K562 (cell line): Measurements from ENCODE around the gene PCBP4. TPM values are rescaled to one million over a fixed set of nuclear protein-coding genes. Genes with fewer than 3 reads are reported as not detected.
A peak's percentile ranks its signal among the peaks of the same experiment; 100 is the strongest.

Experiments used
- CXXC5 ChIP-seq: fragments of 250-450 bp; sonication (Bioruptor Pico); IDR thresholded peaks from 2 replicates; pipeline ENCODE4 v1.8.0; 2022; ENCODE audit warnings: inconsistent platforms, mild to moderate bottlenecking, moderate library complexity
- DDX20 ChIP-seq: fragments of 450-650 bp; IDR thresholded peaks from 2 replicates; pipeline ENCODE4 v1.6.1; 2016; ENCODE audit warnings: missing genetic modification characterization, low read depth, mild to moderate bottlenecking, missing compliant biosample characterization, moderate library complexity
- ETS1 ChIP-seq: conservative IDR thresholded peaks from 2 replicates; pipeline ENCODE4 v1.6.1; 2011; ENCODE audit warnings: low read depth, mild to moderate bottlenecking, low read length; ENCODE audit not compliant: control insufficient read depth
- EZH2 ChIP-seq: IDR thresholded peaks from 2 replicates; pipeline ENCODE4 v1.6.1; 2012; ENCODE audit warnings: low read depth, mild to moderate bottlenecking, inconsistent platforms, low read length, borderline replicate concordance
- FOS ChIP-seq: IDR thresholded peaks from 3 replicates; pipeline ENCODE4 v1.6.1; 2011; ENCODE audit not compliant: insufficient read length; ENCODE audit errors: extremely low read depth
- FOXA1 ChIP-seq: fragments of 450-650 bp; IDR thresholded peaks from 2 replicates; pipeline ENCODE4 v1.6.1; 2016; ENCODE audit warnings: mild to moderate bottlenecking, borderline replicate concordance
- FOXK2 ChIP-seq, 2 experiments: fragments of 450-650 bp; IDR thresholded peaks in 1 of 2; conservative IDR thresholded peaks in 1 of 2; 2 replicates each; pipeline ENCODE4 v1.6.1; 2016; ENCODE audit warnings: low read depth in 2 of 2, mild to moderate bottlenecking in 1 of 2
- HDAC6 ChIP-seq: IDR thresholded peaks from 2 replicates; pipeline ENCODE4 v1.6.1; 2012; ENCODE audit warnings: low read depth, mild to moderate bottlenecking, control low read depth, inconsistent platforms, low read length, moderate library complexity
- NFIC ChIP-seq: fragments of 450-650 bp; IDR thresholded peaks from 2 replicates; pipeline ENCODE4 v1.6.1; 2017; ENCODE audit warnings: mild to moderate bottlenecking, inconsistent platforms
- POLR2A ChIP-seq: fragments of 450-650 bp; conservative IDR thresholded peaks from 2 replicates; pipeline ENCODE4 v1.6.1; 2016
- RBM17 ChIP-seq: fragments of 200-400 bp; formaldehyde crosslinking; IDR thresholded peaks from 2 replicates; pipeline ENCODE4 v1.6.1; 2017; ENCODE audit warnings: low read depth, mild to moderate bottlenecking, low read length, borderline replicate concordance
- SMARCC2 ChIP-seq: fragments of 450-650 bp; IDR thresholded peaks from 2 replicates; pipeline ENCODE4 v1.6.1; 2017; ENCODE audit warnings: antibody characterized with exemption, moderate library complexity, mild to moderate bottlenecking, low read depth
- TARDBP ChIP-seq: fragments of 450-650 bp; IDR thresholded peaks from 2 replicates; pipeline ENCODE4 v1.6.1; 2016
- ZKSCAN3 ChIP-seq: fragments of 250-450 bp; sonication (Bioruptor Pico); IDR thresholded peaks from 2 replicates; pipeline ENCODE4 v1.4.0; 2020
- ZKSCAN8 ChIP-seq: fragments of 200-800 bp; sonication (Bioruptor generic); IDR thresholded peaks from 2 replicates; pipeline ENCODE4 v1.6.1; 2016; ENCODE audit warnings: missing genetic modification characterization, missing compliant biosample characterization
- ZNF143 ChIP-seq: sonication (generic); formaldehyde crosslinking; IDR thresholded peaks from 2 replicates; pipeline ENCODE4 v1.9.0; 2022; ENCODE audit warnings: mild to moderate bottlenecking, missing genetic modification reagents
- ZNF316 ChIP-seq: fragments of 450-650 bp; IDR thresholded peaks from 2 replicates; pipeline ENCODE4 v1.6.1; 2016
- ZNF41 ChIP-seq: fragments of 250-450 bp; sonication (Bioruptor Pico); conservative IDR thresholded peaks from 2 replicates; pipeline ENCODE4 v1.4.0; 2020; ENCODE audit warnings: mild to moderate bottlenecking
- polyA plus RNA-seq, 8 experiments: library from polyadenylated mRNA; depleted of rRNA in 4 of 8; stranded (reverse) in 5 of 8; unstranded in 3 of 8; fragments of >200 nt; fragmentation: Nextera tagmentation in 2 of 8; fragmentation: Illumina TruSeq in 1 of 8; extraction: Ambion mirVana in 2 of 8; extraction: Trizol in 1 of 8; gene quantifications; 2 replicates each; pipeline versions ENCODE4 v1.2.1 to v1.2.3, GENCODE V29; 2011 to 2014; ENCODE audit warnings: inconsistent platforms in 1 of 8, missing spikeins in 1 of 8
- total RNA-seq, 7 experiments: library from RNA; depleted of rRNA in 6 of 7; stranded (reverse); fragments of >200 nt in 6 of 7; fragmentation: Illumina TruSeq in 2 of 7; extraction: Trizol in 2 of 7; gene quantifications; 2 replicates each; pipeline versions ENCODE4 v1.2.1 to v1.2.3, GENCODE V29; 2011 to 2021; ENCODE audit warnings: low replicate concordance in 1 of 7
- TF ChIP-seq, protein P1 (sequence below): sonication (generic); formaldehyde crosslinking; IDR thresholded peaks from 2 replicates; pipeline ENCODE4 v1.8.1; 2023; ENCODE audit warnings: mild to moderate bottlenecking, missing genetic modification reagents, moderate library complexity
- TF ChIP-seq, protein P2 (sequence below): fragments of 250-450 bp; sonication (Bioruptor Pico); IDR thresholded peaks from 2 replicates; pipeline ENCODE4 v1.6.1; 2021; ENCODE audit warnings: mild to moderate bottlenecking
- TF ChIP-seq, protein P3 (sequence below), 2 experiments: fragments of 450-650 bp; IDR thresholded peaks; 2 replicates each; pipeline ENCODE4 v1.6.1; 2016
- TF ChIP-seq, protein P4 (sequence below): fragments of 250-450 bp; sonication (Bioruptor Pico); IDR thresholded peaks from 2 replicates; pipeline ENCODE4 v1.5.0; 2020; ENCODE audit warnings: mild to moderate bottlenecking

The PCBP4 gene
- total and polyA plus RNA-seq, 9 of the 15 experiments (the other 6 are each of a cell fraction or from before 2014, with no cell fraction given): 0.06 to 5.8 (median 2.6) TPM

DNA sequence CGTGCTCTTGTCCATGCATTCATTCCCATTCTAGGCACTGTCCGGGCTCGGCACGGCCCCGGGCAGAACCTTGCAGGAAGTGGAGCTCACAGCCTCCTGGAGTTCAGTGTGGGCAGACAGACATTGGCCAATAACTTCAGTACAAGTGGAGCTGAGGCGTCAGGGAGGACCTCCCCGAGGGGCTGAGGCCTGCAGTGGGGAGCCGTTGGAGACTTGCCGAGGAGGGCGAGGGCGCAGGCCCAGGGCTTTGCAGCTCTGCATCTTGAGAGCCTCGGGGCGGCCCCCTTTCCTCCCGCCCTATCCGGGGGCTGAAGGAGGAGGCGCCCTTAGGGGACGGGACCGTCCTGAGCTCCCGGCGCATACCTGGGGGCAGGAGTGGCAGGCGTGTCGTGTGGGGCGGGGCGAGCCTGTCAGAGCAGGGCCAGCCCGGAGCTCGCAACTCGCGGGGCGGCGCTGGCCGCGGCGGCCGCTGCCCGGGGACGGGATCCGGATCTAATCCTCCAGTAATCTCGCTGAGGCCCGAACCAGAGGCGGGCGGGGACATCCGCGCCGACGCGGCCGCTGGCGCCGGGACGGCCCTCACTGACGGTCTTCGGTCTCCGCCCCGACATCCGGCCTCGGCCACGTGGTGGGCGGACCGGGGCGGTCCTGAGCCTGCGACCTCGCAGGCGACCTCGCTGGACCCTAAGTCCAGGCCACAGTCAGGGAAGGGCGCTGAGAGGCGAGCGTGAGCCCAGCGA is 15.8 kb upstream of the PCBP4 start, which contains the start of gene ACY1 (continued):
- TF ChIP-seq, protein P1, sequence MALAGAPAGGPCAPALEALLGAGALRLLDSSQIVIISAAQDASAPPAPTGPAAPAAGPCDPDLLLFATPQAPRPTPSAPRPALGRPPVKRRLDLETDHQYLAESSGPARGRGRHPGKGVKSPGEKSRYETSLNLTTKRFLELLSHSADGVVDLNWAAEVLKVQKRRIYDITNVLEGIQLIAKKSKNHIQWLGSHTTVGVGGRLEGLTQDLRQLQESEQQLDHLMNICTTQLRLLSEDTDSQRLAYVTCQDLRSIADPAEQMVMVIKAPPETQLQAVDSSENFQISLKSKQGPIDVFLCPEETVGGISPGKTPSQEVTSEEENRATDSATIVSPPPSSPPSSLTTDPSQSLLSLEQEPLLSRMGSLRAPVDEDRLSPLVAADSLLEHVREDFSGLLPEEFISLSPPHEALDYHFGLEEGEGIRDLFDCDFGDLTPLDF (CRISPR knock-in tag): no peak
- TF ChIP-seq ZNF143 (CRISPR knock-in tag) (no peak), ZKSCAN8 (CRISPR knock-in tag) (no peak), POLR2A (no peak), FOXK2 (conservative IDR thresholded peaks at IDR 0.05 in 1 of 2, IDR thresholded peaks at IDR 0.05 in 1 of 2; ENCODE audit: low read depth in 2 of 2) (no peak), NFIC (no peak; the same call in 1 of the 2 replicates), FOXA1 (no peak), SMARCC2 (no peak), HDAC6 (no peak), TARDBP (peak; percentile 41; the same call in 1 of the 2 replicates), ZNF316 (no peak), RBM17 (no peak), EZH2 (no peak), FOS (no peak), CXXC5 (CRISPR knock-in tag) (peak; percentile 87), DDX20 (tag) (no peak), ZNF41 (no peak), ETS1 (peak; percentile 80), ZKSCAN3 (CRISPR knock-in tag) (no peak)
- TF ChIP-seq, protein P2, sequence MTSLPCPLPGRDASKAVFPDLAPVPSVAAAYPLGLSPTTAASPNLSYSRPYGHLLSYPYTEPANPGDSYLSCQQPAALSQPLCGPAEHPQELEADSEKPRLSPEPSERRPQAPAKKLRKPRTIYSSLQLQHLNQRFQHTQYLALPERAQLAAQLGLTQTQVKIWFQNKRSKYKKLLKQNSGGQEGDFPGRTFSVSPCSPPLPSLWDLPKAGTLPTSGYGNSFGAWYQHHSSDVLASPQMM (CRISPR knock-in tag): no peak
- TF ChIP-seq, protein P3, sequence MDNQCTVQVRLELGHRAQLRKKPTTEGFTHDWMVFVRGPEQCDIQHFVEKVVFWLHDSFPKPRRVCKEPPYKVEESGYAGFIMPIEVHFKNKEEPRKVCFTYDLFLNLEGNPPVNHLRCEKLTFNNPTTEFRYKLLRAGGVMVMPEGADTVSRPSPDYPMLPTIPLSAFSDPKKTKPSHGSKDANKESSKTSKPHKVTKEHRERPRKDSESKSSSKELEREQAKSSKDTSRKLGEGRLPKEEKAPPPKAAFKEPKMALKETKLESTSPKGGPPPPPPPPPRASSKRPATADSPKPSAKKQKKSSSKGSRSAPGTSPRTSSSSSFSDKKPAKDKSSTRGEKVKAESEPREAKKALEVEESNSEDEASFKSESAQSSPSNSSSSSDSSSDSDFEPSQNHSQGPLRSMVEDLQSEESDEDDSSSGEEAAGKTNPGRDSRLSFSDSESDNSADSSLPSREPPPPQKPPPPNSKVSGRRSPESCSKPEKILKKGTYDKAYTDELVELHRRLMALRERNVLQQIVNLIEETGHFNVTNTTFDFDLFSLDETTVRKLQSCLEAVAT (IDR thresholded peaks at IDR 0.05): no peak
- TF ChIP-seq, protein P4, sequence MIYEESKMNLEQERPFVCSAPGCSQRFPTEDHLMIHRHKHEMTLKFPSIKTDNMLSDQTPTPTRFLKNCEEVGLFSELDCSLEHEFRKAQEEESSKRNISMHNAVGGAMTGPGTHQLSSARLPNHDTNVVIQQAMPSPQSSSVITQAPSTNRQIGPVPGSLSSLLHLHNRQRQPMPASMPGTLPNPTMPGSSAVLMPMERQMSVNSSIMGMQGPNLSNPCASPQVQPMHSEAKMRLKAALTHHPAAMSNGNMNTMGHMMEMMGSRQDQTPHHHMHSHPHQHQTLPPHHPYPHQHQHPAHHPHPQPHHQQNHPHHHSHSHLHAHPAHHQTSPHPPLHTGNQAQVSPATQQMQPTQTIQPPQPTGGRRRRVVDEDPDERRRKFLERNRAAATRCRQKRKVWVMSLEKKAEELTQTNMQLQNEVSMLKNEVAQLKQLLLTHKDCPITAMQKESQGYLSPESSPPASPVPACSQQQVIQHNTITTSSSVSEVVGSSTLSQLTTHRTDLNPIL (CRISPR knock-in tag): no peak
